Mammary epithelial cell (primary cell): ENCODE results near the gene INPP4A.

Experiments
- CTCF ChIP-seq, 2 donors: IDR thresholded peaks in 1 of 2; conservative IDR thresholded peaks in 1 of 2; 2 replicates each; pipeline ENCODE4 v1.5.1; 2011 to 2012; ENCODE audit warnings: inconsistent platforms in 2 of 2, low read length in 2 of 2, mild to moderate bottlenecking in 2 of 2, control low read depth in 1 of 2, low read depth in 1 of 2; ENCODE audit not compliant: insufficient read depth in 1 of 2; ENCODE audit errors: extremely low read depth in 1 of 2
- EZH2 ChIP-seq: IDR thresholded peaks from 2 replicates; pipeline ENCODE4 v1.6.1; 2012; ENCODE audit warnings: low read length, inconsistent platforms, borderline replicate concordance

GRCh38 chr2:98438190-98439133 lies 6.2 kb upstream of the INPP4A start:
- TF ChIP-seq EZH2 (no peak), CTCF (conservative IDR thresholded peaks at IDR 0.05 in 1 of 2, IDR thresholded peaks at IDR 0.05 in 1 of 2; ENCODE audit: extremely low read depth in 1 of 2, insufficient read depth in 1 of 2, low read depth in 1 of 2, low read length in 2 of 2) (no peak)
